ENCODE results near the gene CPXM2. TPM values are rescaled to one million over a fixed set of nuclear protein-coding genes. Genes with fewer than 3 reads are reported as not detected.

The CPXM2 gene
- total and polyA plus RNA-seq, 2 donors (not counting 1 experiment from before 2014, with no cell fraction given) = not detected

DNA sequence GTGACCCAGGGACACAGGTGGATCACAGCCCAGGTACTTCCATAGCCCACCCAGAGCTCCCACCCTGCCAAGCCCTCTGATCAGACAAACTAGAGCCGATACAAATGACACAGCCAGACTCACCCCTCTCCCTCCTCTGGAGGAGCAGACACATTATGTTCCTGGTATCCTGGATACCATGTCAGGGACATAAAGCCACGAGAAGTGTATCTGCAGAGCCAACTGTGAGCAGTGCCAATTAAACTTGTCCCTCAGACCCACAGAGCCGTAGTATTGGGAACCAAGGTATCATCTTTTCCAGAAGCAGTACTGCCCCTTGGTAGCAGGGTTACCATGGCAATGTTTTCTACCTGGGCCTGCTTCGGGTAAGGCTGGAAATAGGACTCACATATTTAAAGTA lies 47.3 kb upstream of the CPXM2 start:
- Mint-ChIP-seq H3K27ac (no peak overlapping the region), H3K27me3 (peaks cover 33% of the 10 kb centered on the region), H3K4me3 (no peak overlapping the region), H3K4me1 (no peaks in the 10 kb centered on the region), H3K9me3 (ENCODE audit: insufficient read depth) (peaks cover 5% of the 10 kb centered on the region)
- peaks cover 0 to 9% (median 0%) of the 10 kb centered on the region in 3 donors for H3K9me3 ChIP-seq (ENCODE audit: control extremely low read depth in 1 of 3, control insufficient read depth in 2 of 3, insufficient read depth in 1 of 3, low read length in 2 of 3)
- no peaks in the 10 kb centered on the region for H4K20me1 ChIP-seq (ENCODE audit: control insufficient read depth, insufficient read depth, low read length, poor library complexity, severe bottlenecking)
- intact Hi-C loops (cut with micrococcal nuclease) = no loop called here
- no peak for DNase-seq
- WGBS (ENCODE audit: insufficient coverage) = 89% methylated on average over 4 of the region's 4 CpGs
- H3K79me2 ChIP-seq (ENCODE audit: control insufficient read depth, insufficient read depth, low read length) = no peaks in the 10 kb centered on the region
- H3K4me2 ChIP-seq (replicated peaks; ENCODE audit: low read depth, low read length, poor library complexity, severe bottlenecking) = no peak overlapping the region
- ChIA-PET CTCF (no interaction called here), POLR2A (no interaction called here)
- no peak for TF ChIP-seq EZH2 (IDR thresholded peaks at IDR 0.05; ENCODE audit: borderline replicate concordance, insufficient read depth, low read depth, low read length, poor library complexity, severe bottlenecking)
- TF ChIP-seq, protein P1, sequence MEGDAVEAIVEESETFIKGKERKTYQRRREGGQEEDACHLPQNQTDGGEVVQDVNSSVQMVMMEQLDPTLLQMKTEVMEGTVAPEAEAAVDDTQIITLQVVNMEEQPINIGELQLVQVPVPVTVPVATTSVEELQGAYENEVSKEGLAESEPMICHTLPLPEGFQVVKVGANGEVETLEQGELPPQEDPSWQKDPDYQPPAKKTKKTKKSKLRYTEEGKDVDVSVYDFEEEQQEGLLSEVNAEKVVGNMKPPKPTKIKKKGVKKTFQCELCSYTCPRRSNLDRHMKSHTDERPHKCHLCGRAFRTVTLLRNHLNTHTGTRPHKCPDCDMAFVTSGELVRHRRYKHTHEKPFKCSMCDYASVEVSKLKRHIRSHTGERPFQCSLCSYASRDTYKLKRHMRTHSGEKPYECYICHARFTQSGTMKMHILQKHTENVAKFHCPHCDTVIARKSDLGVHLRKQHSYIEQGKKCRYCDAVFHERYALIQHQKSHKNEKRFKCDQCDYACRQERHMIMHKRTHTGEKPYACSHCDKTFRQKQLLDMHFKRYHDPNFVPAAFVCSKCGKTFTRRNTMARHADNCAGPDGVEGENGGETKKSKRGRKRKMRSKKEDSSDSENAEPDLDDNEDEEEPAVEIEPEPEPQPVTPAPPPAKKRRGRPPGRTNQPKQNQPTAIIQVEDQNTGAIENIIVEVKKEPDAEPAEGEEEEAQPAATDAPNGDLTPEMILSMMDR (IDR thresholded peaks at IDR 0.05) = no peak
- H3K4me3 ChIP-seq (ENCODE audit: control extremely low read depth in 1 of 5, extremely low read depth in 1 of 5, insufficient read depth in 1 of 5, low read depth in 2 of 5, low read length in 4 of 5) = no peak overlapping the region
- no peak overlapping the region for H3K9ac ChIP-seq (ENCODE audit: low read length)
- ATAC-seq (ENCODE audit: low read depth) = no peak
- H3K4me1 ChIP-seq (ENCODE audit: control insufficient read depth in 2 of 2, insufficient read depth in 2 of 2, low read length in 2 of 2) = no peaks in the 10 kb centered on the region
- H3K36me3 ChIP-seq (replicated peaks in 1 of 2; ENCODE audit: control extremely low read depth in 1 of 2, control insufficient read depth in 1 of 2, extremely low read depth in 1 of 2, insufficient read depth in 2 of 2, low read length in 1 of 2) = no peaks in the 10 kb centered on the region
- no peak overlapping the region for H2AFZ ChIP-seq (ENCODE audit: insufficient read depth, low read depth, low read length, poor library complexity, severe bottlenecking)
- no peak overlapping the region for H3K27ac ChIP-seq (ENCODE audit: low read length in 2 of 2)
- H3K27me3 ChIP-seq (replicated peaks in 1 of 4; ENCODE audit: control extremely low read depth in 1 of 4, control insufficient read depth in 3 of 4, insufficient read depth in 4 of 4, low read length in 3 of 4) = peaks cover 0 to 8% (median 0%) of the 10 kb centered on the region in 4 experiments

DNA sequence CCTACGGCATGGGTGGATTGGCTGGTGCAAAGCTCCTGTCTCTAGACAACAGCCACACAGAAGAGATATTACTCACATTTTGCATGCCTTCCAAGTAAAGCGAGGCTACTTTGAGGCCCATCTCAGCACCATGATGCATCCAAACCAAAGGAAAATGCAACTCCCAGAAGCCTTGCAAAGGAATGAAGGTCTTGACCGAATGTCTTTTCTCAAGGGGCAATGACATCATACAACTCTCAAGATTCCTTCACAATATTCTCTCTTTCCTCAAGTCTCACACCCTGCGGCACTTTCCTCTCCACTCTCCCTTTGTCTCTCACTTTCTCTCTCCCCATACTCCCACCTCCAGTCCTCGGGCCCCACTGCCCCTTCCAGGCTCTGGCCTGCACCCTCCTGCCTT lies 44.8 kb upstream of the CPXM2 start:
- H3K4me1 Mint-ChIP-seq = no peaks in the 10 kb centered on the region
- WGBS (ENCODE audit: insufficient coverage) = 80% methylated on average over 5 of the region's 5 CpGs
- DNase-seq = no peak
- no peak for ATAC-seq (ENCODE audit: low read depth)
- no peaks in the 10 kb centered on the region for H3K36me3 ChIP-seq (replicated peaks in 1 of 2; ENCODE audit: control extremely low read depth in 1 of 2, control insufficient read depth in 1 of 2, extremely low read depth in 1 of 2, insufficient read depth in 2 of 2, low read length in 1 of 2)
- no peaks in the 10 kb centered on the region for H4K20me1 ChIP-seq (ENCODE audit: control insufficient read depth, insufficient read depth, low read length, poor library complexity, severe bottlenecking)
- no peak overlapping the region for H3K4me3 Mint-ChIP-seq
- H3K27me3 ChIP-seq (replicated peaks in 1 of 4; ENCODE audit: control extremely low read depth in 1 of 4, control insufficient read depth in 3 of 4, insufficient read depth in 4 of 4, low read length in 3 of 4) = peaks cover 0 to 4% (median 0%) of the 10 kb centered on the region in 4 experiments
- no peak overlapping the region for H3K4me2 ChIP-seq (replicated peaks; ENCODE audit: low read depth, low read length, poor library complexity, severe bottlenecking)
- H3K9me3 ChIP-seq (ENCODE audit: control extremely low read depth in 1 of 3, control insufficient read depth in 2 of 3, insufficient read depth in 1 of 3, low read length in 2 of 3) = peaks cover 0 to 21% (median 2%) of the 10 kb centered on the region in 3 donors
- CTCF ChIA-PET = no interaction called here
- no peak overlapping the region for H3K27ac Mint-ChIP-seq
- H3K9ac ChIP-seq (ENCODE audit: low read length) = no peak overlapping the region
- H3K27ac ChIP-seq (ENCODE audit: low read length in 2 of 2) = no peak overlapping the region
- POLR2A ChIA-PET = no interaction called here
- H3K4me3 ChIP-seq (ENCODE audit: control extremely low read depth in 1 of 5, extremely low read depth in 1 of 5, insufficient read depth in 1 of 5, low read depth in 2 of 5, low read length in 4 of 5) = no peak overlapping the region
- H3K4me1 ChIP-seq (ENCODE audit: control insufficient read depth in 2 of 2, insufficient read depth in 2 of 2, low read length in 2 of 2) = no peaks in the 10 kb centered on the region
- TF ChIP-seq EZH2 (IDR thresholded peaks at IDR 0.05; ENCODE audit: borderline replicate concordance, insufficient read depth, low read depth, low read length, poor library complexity, severe bottlenecking) = no peak
- TF ChIP-seq, protein P1 (IDR thresholded peaks at IDR 0.05) = no peak
- no peaks in the 10 kb centered on the region for H3K79me2 ChIP-seq (ENCODE audit: control insufficient read depth, insufficient read depth, low read length)
- intact Hi-C loops (cut with micrococcal nuclease) = no loop called here
- H2AFZ ChIP-seq (ENCODE audit: insufficient read depth, low read depth, low read length, poor library complexity, severe bottlenecking) = no peak overlapping the region
- peaks cover 7% of the 10 kb centered on the region for H3K9me3 Mint-ChIP-seq (ENCODE audit: insufficient read depth)
- H3K27me3 Mint-ChIP-seq = peaks cover 35% of the 10 kb centered on the region
